Testis (tissue), 2 donors: ENCODE measurements around the gene XYLB.

Source experiments
- POLR2A ChIP-seq: fragments of 450-650 bp; IDR thresholded peaks from one replicate; pipeline ENCODE4 v1.6.1; 2017; ENCODE audit warnings: antibody characterized with exemption, mild to moderate bottlenecking, moderate library complexity
- TF ChIP-seq, protein P1 (sequence below), 3 experiments: fragments of 450-650 bp in 2 of 3; fragments of 200-600 bp in 1 of 3; sonication (generic) in 1 of 3; IDR thresholded peaks; one replicate each; pipeline ENCODE4 v1.5.1; 2016 to 2019; ENCODE audit warnings: antibody characterized with exemption in 3 of 3, mild to moderate bottlenecking in 2 of 3, moderate library complexity in 1 of 3

- TF ChIP-seq, protein P1, sequence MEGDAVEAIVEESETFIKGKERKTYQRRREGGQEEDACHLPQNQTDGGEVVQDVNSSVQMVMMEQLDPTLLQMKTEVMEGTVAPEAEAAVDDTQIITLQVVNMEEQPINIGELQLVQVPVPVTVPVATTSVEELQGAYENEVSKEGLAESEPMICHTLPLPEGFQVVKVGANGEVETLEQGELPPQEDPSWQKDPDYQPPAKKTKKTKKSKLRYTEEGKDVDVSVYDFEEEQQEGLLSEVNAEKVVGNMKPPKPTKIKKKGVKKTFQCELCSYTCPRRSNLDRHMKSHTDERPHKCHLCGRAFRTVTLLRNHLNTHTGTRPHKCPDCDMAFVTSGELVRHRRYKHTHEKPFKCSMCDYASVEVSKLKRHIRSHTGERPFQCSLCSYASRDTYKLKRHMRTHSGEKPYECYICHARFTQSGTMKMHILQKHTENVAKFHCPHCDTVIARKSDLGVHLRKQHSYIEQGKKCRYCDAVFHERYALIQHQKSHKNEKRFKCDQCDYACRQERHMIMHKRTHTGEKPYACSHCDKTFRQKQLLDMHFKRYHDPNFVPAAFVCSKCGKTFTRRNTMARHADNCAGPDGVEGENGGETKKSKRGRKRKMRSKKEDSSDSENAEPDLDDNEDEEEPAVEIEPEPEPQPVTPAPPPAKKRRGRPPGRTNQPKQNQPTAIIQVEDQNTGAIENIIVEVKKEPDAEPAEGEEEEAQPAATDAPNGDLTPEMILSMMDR (IDR thresholded peaks at IDR 0.05) = no peak
- no peak for TF ChIP-seq POLR2A
Measured at GRCh38 chr3:38376098-38376816, 29.7 kb downstream of the XYLB start.
